Measurements from ENCODE around the gene GBGT1.
A peak's percentile ranks its signal among the peaks of the same experiment; 100 is the strongest.

GBGT1 gene

DNA sequence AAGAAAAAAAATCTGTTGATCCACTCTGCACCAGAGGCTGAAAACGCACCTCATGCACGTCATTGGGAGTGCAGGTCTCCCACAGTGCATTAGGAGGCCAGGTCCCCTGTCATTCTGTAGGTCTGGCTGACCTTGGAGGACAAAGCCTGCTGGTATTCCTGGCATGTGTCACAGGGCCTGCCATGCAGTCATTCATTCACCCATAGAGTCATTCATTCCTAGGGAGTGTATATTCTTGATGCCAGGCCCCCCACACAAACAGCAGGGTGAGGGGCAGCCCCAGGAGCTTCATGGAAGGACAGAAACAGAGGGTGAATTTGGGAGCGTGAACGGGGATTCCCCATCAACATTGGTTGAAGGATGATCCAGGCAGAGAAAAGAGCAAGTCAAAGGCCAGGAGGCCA, 2.2 kb downstream of the GBGT1 start:
- no peak for DNase-seq

DNA sequence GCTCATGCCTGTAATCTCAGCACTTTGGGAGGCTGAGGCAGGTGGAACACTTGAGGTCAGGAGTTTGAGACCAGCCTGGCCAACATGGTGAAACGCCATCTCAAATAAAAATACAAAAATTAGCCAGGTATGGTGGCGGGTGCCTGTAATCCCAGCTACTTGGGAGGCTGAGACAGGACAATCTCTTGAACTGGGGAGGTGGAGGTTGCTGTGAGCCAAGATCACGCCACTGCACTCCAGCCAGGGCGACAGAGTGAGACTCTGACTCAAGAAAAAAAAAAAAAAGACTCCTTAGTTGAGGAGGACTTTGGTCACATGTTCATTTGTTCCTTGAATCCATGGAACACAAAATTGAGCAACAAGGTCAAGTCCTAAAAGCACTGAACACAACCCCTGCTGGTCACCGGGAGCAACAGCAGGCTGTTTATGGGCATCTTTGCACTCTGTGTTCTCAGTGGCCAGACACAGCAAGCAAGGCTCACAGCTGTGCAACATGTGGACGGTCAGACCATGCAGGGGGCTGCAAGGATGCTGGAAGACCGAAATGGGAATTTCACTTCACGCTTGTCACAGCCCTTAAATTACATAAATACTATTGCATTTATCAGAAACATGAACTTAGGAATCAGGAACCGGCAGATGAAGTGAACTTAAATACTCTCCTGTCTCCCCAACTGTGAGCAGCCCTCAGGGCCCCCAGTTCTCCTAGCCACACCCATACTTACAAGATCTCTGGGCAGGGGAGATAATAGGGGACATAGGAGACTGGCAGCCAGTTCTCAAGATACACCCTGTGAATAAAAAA, 2.8 kb downstream of the GBGT1 start:
- peak; percentile 6 for DNase-seq

- DNase-seq, result no peak
Measured at GRCh38 chr9:133158695-133159094, 5.0 kb downstream of the GBGT1 start.

GRCh38 chr9:133155156-133155555, 8.6 kb downstream of the GBGT1 start:
- DNase-seq, result no peak

DNA sequence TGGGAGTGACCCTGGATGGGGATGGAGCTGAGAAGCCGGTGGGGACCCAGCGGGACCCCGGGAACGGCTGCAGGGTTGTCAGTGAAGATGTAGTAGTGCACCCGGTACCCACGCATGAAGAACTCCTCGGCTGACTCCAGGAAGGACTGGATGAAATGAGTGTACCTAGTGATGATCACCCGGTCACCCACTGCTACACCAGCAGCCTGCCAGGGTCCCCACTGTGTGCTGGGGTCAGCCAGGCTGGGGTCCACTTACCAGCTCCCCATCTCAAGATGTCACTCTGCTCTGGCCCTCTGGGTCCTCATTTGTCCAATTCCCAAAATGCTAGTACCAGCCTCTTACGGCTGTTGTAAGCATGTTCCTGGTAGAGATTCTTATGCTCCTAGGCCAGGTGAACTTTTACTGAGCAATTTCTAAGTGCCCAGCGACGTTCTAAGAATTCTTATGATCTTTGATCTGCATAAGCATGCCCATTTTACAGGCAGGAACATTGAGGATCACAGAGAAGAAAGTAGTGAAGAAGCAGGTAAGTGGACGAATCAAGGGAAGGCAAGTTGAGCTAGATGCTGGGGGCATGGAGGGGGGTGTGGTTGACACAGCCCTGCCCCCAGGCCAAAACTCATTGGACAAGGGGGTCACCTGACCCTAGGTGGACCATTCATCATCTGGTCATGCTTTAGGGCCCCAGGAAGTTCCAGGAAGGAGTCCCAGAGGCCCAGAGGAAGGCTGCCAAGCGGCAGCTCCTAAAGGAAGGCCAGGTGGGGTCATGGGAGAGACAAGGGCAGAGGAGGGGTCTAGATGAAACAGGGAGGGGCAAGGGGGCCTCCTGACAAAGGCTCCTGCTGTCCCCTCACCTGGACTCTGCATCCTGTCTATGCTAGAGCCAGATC, 9.4 kb downstream of the GBGT1 start:
- no peak for DNase-seq

- DNase-seq, result no peak
Measured at GRCh38 chr9:133153227-133154096, 10.3 kb downstream of the GBGT1 start.

DNA sequence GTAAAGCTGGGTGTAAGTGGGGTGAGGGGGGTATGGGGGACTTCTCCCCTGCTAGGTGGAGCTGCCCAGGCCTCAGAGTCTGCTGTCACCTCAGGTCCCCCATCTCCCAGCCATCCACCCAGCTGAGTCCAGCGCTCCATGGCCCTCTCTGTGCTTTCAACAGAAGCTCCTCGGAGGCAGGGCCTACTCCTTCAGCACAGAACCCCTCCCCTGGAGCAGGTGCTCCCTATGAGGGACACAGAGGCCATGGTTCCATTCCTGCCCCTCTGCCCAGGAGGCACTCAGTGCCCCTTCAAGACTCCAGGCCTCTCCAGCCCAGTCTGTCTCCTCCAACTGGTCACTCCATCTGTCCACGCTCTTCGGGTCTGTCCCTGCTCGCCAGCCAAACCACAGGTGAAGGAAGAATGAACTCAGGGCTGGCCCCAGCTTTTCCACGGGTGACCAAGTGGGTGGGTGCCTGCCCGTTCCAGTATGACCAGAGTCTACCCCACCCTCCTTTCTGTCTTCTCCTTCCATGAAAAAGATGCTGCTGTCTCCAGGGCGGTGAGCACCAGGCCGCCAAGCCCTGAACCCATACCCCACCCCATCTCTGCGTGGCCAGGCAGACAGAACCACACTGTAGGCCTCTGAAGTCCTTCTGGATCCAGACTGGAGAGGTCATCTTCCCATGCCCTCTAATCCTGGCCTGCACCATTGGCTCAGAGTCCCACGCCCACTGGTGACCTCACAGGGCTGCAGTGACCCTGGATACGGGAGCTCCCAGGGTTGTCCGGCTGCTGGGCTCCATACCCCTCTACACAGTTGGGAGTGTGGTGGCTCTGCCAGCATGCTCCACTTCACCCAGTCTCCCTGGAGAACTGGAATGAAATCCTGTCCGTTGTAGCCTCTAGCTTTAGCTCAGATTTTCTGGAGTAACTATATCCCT, 11.9 kb downstream of the GBGT1 start:
- no peak for DNase-seq

GRCh38 chr9:133151041-133151440, 12.7 kb downstream of the GBGT1 start:
- no peak for DNase-seq

GRCh38 chr9:133149130-133150015, 14.3 kb downstream of the GBGT1 start:
- peak; percentile 86 for DNase-seq

DNA sequence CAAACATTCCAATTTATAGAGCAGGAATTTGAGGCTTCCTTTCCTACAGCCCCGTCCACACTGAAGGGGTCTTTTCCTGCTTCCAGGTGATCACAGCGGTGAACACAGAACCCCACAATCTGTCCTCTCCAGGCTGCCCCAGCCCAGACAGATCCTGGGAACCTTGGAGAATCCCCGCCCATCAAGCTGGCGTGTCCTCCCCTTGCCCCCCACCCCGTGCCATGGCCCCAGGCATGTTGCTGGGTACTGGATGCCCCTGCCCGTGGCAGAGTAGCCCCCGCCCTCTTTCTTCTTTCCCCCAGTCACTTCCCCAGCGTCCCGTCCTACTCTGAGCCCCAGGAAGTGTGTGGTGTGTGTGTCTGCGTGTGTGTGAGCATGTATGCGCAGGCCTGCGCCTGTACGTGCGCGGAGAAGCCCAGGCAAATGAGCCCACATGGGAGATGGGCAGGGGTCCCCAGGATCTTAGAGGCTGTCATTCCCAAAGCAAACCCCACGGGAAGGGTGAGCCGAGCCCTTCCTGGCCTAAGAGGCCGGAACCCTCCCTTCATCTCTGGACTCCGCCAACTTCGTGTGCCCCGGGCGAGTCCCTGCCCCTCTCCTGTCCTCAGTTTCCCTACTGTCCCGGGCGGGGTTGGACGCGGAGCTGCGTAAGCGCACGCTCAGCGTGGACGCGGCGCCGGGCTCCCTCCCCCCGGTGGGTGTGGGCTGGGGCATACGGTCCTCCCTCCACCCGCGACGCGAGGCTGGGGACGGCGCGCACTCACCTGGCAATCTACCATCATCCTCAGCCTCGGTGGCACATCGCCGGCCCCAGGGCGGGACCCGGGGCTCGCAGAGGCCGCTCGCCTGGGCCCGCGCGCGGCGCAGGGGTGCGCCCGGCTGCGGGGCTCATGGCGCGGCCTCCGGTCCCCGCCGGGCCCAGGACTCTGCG, 15.2 kb downstream of the GBGT1 start:
- peak; percentile 21 for DNase-seq

- DNase-seq, result peak; percentile 84
Measured at GRCh38 chr9:133147412-133148198, 16.1 kb downstream of the GBGT1 start.

- DNase-seq, result no peak
Measured at GRCh38 chr9:133146746-133147411, 16.8 kb downstream of the GBGT1 start.

DNA sequence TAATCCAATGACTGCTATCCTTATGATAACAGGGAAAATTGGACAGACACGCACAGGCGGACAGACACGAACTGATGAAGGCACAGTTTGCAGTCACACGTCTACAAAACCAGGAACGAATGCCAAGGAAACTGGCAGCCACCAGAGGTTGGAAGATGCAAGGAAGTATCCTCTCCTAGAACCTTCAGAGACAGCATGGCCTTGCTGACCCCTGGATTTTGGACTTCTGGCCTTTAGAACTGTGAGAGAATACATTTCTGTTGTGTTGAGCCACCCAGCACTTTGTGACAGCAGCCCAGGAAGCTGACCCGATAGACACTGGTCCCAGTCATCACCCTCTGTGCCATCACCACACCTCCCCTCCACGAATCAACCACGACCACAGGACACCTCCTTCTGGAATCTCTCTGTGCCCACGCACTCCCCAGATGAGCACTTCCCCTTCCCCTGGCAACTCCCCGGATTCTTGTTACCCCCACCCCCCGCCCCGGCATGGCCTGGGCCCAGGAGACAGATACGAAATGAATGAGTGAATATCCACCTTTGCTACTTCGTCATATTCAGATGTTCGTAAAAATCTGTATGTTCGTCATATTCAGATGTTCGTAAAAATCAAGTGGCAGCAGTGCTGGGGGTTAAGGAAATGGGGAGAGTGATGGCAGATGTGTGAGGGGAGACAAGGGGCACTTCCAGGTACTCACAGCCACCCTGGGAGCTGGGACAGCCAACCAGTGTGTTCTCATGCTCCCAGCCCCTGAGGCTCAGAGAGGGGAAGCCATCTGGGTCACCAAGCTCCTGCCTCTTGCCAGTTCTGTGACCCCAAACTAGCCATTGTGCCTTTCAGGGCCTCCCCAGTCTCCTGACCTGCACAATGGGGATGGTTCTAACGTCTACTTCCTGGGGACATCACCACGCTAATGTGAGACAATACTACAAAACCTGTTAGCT, 18.5 kb downstream of the GBGT1 start:
- DNase-seq, result no peak

DNA sequence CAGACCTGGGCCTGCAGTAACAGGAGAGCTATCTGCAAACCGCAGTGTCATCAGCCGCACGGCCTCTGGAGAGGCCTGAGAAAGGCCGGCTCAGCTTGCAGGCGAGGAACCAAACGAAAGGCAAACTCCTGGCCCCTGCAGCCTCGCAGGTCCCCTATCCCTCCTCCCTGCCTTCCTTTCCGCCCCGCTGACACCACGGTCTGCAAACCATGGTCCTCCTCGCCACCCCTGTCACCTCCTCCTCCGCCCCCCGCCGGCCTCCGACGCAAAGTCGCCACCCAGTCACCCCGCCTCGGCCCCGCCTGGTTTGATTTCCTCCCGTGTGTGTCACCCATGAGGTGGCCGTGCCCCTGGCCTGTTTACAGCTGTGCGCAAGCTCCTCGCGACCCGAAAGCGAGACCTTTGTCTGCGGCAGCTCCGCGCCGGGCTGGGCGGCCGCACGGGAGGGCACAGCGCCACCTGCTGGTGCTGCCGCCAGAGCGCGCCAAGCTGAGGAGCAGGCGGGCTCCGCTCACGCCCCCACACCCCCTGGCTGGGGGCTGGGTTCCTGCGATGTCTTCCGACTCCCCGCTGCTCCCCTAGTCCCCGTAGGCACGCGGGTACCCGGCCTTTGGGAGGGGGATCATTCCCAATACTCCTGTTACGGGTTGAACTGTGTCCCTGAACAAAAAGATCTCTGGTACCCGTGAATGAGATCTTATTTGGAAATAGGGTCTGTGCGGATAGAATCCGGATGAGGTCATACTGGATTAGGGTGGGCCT, 19.4 kb downstream of the GBGT1 start:
- peak; percentile 67 for DNase-seq

- no peak for DNase-seq
Measured at GRCh38 chr9:133143639-133144141, 20.0 kb downstream of the GBGT1 start.

Measured in DMS79 treated with DMSO at 0.1 percent for 48 hours (cell line).